Measurements from ENCODE around the gene LYRM9.

DNA sequence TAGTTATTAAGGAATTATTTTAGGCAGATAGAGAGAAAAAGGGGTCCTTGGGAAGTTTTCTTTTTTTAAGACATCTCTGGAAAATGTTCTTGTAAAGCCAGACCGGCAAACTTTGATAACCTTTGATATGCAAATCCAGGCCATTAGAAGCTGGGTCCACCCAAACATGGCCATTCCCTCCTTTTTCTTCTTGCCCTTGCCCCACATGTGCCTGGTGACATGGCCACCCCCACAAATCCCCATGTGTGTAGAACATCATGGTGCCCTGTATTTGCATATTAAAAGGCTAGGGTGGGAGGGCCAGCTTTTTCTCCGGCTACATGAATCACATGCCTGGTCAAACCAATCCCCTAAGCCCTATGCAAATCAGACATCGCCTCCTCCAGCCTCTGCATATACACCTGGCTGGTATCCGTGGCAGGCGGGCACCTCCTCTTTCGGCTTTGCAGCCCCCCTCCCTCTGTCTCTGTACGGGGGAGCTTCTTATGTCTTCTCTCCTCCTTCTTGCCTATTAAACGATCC, 43.9 kb upstream of the LYRM9 start:
- TF ChIP-seq ZBTB7A (IDR thresholded peaks at IDR 0.05; ENCODE audit: low read depth) (no peak), CREB1 (IDR thresholded peaks at IDR 0.05; ENCODE audit: low read depth) (no peak), REST (IDR thresholded peaks at IDR 0.05; ENCODE audit: low read depth) (no peak), YY1 (IDR thresholded peaks at IDR 0.05; ENCODE audit: low read depth) (no peak), TAF1 (IDR thresholded peaks at IDR 0.05; ENCODE audit: low read depth) (no peak)
